ENCODE results near the gene SUCNR1.
"Not testable (repeated sequence)": the region's sequence is repeated elsewhere in the genome, so short reads cannot be mapped to it uniquely, and the experiment has no call there.

SUCNR1 gene

GRCh38 chr3:151881137-151881536 lies 7.7 kb downstream of the SUCNR1 start:
- no peaks in the 10 kb centered on the region for H3K36me3 Mint-ChIP-seq (ENCODE audit: low read depth)
- no peak overlapping the region for H3K27ac Mint-ChIP-seq
- peaks cover 4% of the 10 kb centered on the region for H3K27me3 Mint-ChIP-seq
- no peak for DNase-seq
- H3K4me1 Mint-ChIP-seq (ENCODE audit: low read depth), result peaks cover 11% of the 10 kb centered on the region
- H3K9me3 Mint-ChIP-seq, result no peaks in the 10 kb centered on the region
- no peak overlapping the region for H3K4me3 Mint-ChIP-seq

- not testable (repeated sequence) for H3K36me3 Mint-ChIP-seq (ENCODE audit: low read depth); H3K27ac Mint-ChIP-seq; H3K27me3 Mint-ChIP-seq; H3K9me3 Mint-ChIP-seq; DNase-seq; H3K4me3 Mint-ChIP-seq; H3K4me1 Mint-ChIP-seq (ENCODE audit: low read depth)
Observed at GRCh38 chr3:151885397-151885796, 12.0 kb downstream of the SUCNR1 start.

- H3K36me3 Mint-ChIP-seq (ENCODE audit: low read depth); H3K4me3 Mint-ChIP-seq; H3K9me3 Mint-ChIP-seq; H3K27ac Mint-ChIP-seq; DNase-seq; H3K27me3 Mint-ChIP-seq: not testable (repeated sequence)
- H3K4me1 Mint-ChIP-seq (ENCODE audit: low read depth), result peaks cover 10% of the 10 kb centered on the region
Observed at GRCh38 chr3:151887450-151888211, 14.2 kb downstream of the SUCNR1 start.

DNA sequence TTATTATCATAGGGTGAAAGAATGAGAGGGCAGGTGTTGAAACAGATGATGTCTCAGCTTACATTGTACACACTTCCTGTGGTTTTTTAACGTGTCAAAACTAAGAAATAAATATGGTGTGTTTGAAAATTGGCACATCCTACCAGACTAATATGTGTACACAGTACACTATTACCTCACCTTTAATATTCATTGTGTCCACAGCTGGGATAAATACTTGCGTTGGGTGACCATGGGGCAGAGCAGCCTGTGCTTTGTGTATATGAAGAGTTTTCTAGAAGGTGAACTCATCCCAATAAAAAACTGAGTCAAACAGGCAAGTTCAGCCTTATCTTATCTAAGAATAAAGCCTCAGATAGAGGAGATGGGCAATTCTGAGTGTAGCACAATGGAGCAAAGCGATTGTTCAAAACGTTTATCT lies 17.3 kb downstream of the SUCNR1 start:
- Mint-ChIP-seq H3K27ac (no peak overlapping the region), H3K4me3 (no peak overlapping the region), H3K36me3 (ENCODE audit: low read depth) (no peaks in the 10 kb centered on the region), H3K4me1 (ENCODE audit: low read depth) (peaks cover 17% of the 10 kb centered on the region), H3K9me3 (peaks cover 4% of the 10 kb centered on the region), H3K27me3 (no peaks in the 10 kb centered on the region)
- no peak for DNase-seq

GRCh38 chr3:151891721-151892120 lies 18.3 kb downstream of the SUCNR1 start:
- H3K9me3 Mint-ChIP-seq, result peaks cover 4% of the 10 kb centered on the region
- no peak overlapping the region for H3K4me3 Mint-ChIP-seq
- no peaks in the 10 kb centered on the region for H3K27me3 Mint-ChIP-seq
- DNase-seq, result no peak
- H3K36me3 Mint-ChIP-seq (ENCODE audit: low read depth), result no peaks in the 10 kb centered on the region
- peaks cover 22% of the 10 kb centered on the region for H3K4me1 Mint-ChIP-seq (ENCODE audit: low read depth)
- no peak overlapping the region for H3K27ac Mint-ChIP-seq

DNA sequence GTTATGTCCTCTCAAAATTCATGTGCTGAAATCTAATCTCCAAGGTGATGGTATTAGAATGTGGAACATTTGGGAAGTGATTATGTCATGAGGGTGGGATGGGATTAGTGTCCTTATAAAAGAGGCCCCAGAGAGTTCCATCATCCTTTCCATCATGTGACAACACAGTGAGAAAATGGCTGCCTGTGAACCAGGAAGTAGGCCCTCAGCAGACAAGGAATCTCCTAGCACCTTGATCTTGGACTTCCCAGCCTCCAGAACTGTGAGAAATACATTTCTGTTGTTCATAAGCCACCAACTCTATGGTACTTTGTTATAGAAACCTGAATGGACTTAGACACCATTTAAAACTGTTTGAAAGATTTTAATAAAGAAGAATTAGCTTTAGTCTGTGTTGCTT lies 20.8 kb downstream of the SUCNR1 start:
- H3K4me1 Mint-ChIP-seq (ENCODE audit: low read depth), result peaks cover 22% of the 10 kb centered on the region
- H3K27ac Mint-ChIP-seq, result no peak overlapping the region
- no peak for DNase-seq
- H3K4me3 Mint-ChIP-seq, result no peak overlapping the region
- H3K9me3 Mint-ChIP-seq, result peaks cover 4% of the 10 kb centered on the region
- no peaks in the 10 kb centered on the region for H3K27me3 Mint-ChIP-seq
- no peaks in the 10 kb centered on the region for H3K36me3 Mint-ChIP-seq (ENCODE audit: low read depth)

DNA sequence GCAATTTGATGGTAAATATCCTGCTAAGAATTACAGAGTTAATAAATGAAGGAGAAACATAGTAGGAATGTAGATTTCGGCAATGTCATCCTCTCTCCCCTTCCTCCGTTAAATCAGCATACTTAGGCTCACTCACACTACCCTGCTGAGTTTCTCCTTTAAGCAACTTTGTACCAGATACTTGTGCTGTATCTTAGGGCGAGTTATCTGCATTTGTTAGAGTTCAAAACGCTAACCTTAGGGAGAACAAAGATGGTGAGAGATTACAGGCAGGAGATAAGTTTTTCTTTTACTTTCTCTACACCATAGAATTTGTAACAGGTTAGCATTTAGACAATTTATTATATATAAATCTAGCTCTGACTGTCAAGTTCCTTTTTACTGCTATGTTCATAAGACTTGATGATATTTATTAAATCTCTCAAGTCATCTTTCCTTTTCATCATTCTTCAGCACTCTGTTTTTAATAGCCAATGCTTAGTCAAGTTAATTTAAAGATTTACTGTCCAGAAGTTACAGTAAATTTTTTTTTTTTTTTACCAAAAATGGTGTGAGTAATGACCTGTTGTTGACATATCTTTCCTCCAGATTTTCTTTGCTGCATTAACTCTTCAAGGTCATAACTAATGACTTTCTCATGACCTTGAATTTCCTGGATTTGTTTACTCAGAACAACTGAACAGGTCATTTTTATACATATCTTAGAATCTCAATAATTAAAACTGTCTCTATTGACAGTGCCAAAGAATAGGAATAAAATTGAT lies 22.2 kb downstream of the SUCNR1 start:
- H3K4me1 Mint-ChIP-seq (ENCODE audit: low read depth), result peaks cover 24% of the 10 kb centered on the region
- no peak overlapping the region for H3K4me3 Mint-ChIP-seq
- H3K27ac Mint-ChIP-seq, result no peak overlapping the region
- no peak for DNase-seq
- peaks cover 4% of the 10 kb centered on the region for H3K9me3 Mint-ChIP-seq
- no peaks in the 10 kb centered on the region for H3K27me3 Mint-ChIP-seq
- no peaks in the 10 kb centered on the region for H3K36me3 Mint-ChIP-seq (ENCODE audit: low read depth)

- H3K27ac Mint-ChIP-seq, result no peak overlapping the region
- H3K4me1 Mint-ChIP-seq (ENCODE audit: low read depth), result peaks cover 22% of the 10 kb centered on the region
- H3K36me3 Mint-ChIP-seq (ENCODE audit: low read depth), result no peaks in the 10 kb centered on the region
- peaks cover 4% of the 10 kb centered on the region for H3K9me3 Mint-ChIP-seq
- no peak for DNase-seq
- no peak overlapping the region for H3K4me3 Mint-ChIP-seq
- no peaks in the 10 kb centered on the region for H3K27me3 Mint-ChIP-seq
Observed at GRCh38 chr3:151896246-151897012, 23.0 kb downstream of the SUCNR1 start.

GRCh38 chr3:151898121-151898520 lies 24.7 kb downstream of the SUCNR1 start:
- not testable (repeated sequence) for H3K4me3 Mint-ChIP-seq; H3K9me3 Mint-ChIP-seq; DNase-seq; H3K27me3 Mint-ChIP-seq; H3K27ac Mint-ChIP-seq; H3K36me3 Mint-ChIP-seq (ENCODE audit: low read depth)
- H3K4me1 Mint-ChIP-seq (ENCODE audit: low read depth), result peaks cover 23% of the 10 kb centered on the region

GRCh38 chr3:151898564-151899261 lies 25.3 kb downstream of the SUCNR1 start:
- H3K27me3 Mint-ChIP-seq; H3K27ac Mint-ChIP-seq; DNase-seq; H3K4me3 Mint-ChIP-seq; H3K36me3 Mint-ChIP-seq (ENCODE audit: low read depth); H3K9me3 Mint-ChIP-seq: not testable (repeated sequence)
- peaks cover 23% of the 10 kb centered on the region for H3K4me1 Mint-ChIP-seq (ENCODE audit: low read depth)

- Mint-ChIP-seq H3K4me1 (ENCODE audit: low read depth) (peaks cover 23% of the 10 kb centered on the region), H3K27me3 (no peaks in the 10 kb centered on the region)
Observed at GRCh38 chr3:151899996-151900395, 26.6 kb downstream of the SUCNR1 start.

DNA sequence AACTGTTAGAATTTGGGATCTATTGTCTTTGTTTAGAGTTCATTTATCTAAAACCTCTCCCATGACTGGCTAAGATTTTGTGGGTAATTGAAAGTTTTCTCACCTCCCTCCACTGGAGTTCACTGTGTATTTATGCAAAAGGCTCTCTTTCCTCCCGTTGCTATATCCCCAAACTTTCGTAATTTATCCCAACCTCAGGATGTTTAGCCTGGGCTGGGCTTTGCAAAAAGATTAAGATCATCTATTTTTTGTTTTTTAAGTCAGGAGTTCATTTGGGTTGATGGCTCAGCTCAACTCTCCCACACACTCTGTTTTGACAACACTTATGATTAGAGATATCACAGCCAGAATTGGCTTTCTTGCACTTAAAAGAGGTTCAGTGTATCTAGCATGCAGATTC lies 27.0 kb downstream of the SUCNR1 start:
- Mint-ChIP-seq H3K27ac (no peak overlapping the region), H3K4me1 (ENCODE audit: low read depth) (peaks cover 20% of the 10 kb centered on the region), H3K27me3 (no peaks in the 10 kb centered on the region), H3K36me3 (ENCODE audit: low read depth) (no peaks in the 10 kb centered on the region), H3K9me3 (no peaks in the 10 kb centered on the region), H3K4me3 (no peak overlapping the region)
- DNase-seq, result no peak

More at GRCh38 chr3:151899996-151900395, 26.6 kb downstream of the SUCNR1 start:
- DNase-seq, result no peak
- Mint-ChIP-seq H3K27ac (no peak overlapping the region), H3K4me3 (no peak overlapping the region), H3K9me3 (no peaks in the 10 kb centered on the region), H3K36me3 (ENCODE audit: low read depth) (no peaks in the 10 kb centered on the region)

DNA sequence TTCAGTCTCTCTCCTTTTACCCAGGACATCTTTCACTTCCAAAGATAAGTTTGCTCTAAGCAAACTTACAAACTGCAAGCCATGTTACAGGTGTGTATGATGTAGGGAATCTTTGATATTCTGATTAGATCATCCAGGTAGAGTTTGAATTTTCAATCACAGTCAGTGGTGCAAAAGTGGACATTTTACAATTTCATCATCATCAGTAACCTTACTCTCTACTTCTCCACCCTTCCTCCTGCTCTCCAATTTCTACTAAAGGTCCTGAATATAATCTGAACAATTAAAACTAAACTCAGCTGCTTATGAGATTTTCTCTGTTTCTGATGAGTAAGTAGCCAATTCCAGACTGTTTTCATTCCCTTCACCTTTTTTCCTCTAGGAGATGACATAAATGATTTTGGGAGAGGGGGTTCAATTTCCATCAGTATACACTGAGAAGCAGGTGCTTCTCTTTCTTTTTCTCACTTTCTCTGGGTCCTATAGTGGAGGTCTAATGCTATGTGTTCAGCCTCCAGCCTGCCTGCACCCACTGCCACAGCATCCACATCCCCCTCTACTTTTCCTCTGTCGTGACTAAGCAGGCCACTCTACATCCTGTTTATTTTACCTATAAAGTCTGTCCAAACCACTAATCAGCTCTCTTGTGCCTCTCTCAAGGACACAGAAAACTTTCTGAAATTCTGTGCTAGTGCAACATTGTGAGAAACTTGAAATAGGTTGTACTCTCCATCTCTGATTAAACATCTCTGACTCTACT lies 27.6 kb downstream of the SUCNR1 start:
- H3K4me1 Mint-ChIP-seq (ENCODE audit: low read depth), result peaks cover 15% of the 10 kb centered on the region
- DNase-seq, result no peak
- no peaks in the 10 kb centered on the region for H3K27me3 Mint-ChIP-seq
- no peak overlapping the region for H3K27ac Mint-ChIP-seq
- no peaks in the 10 kb centered on the region for H3K9me3 Mint-ChIP-seq
- no peak overlapping the region for H3K4me3 Mint-ChIP-seq
- H3K36me3 Mint-ChIP-seq (ENCODE audit: low read depth), result no peaks in the 10 kb centered on the region

All from activated T-cell treated with anti-CD3 and anti-CD28 coated beads, Interleukin-2, amount 50 U/mL, for 24 hours (primary cell).